Left lung (tissue), 10 donors: Measurements from ENCODE around the gene C1QL4. TPM values are rescaled to one million over a fixed set of nuclear protein-coding genes. Genes with fewer than 3 reads are reported as not detected.
"Not testable (repeated sequence)": the region's sequence is repeated elsewhere in the genome, so short reads cannot be mapped to it uniquely, and the experiment has no call there.

Experiments used
- ATAC-seq: fragments of 200-7000 bp; cut with Tn5 transposase; one replicate; pipeline ENCODE4 v1.9.1; 2020; ENCODE audit warnings: moderate library complexity
- DNase-seq, 4 donors: peaks; one replicate each; pipeline ENCODE4 v3.0.0-alpha.2; 2013 to 2020
- H3K27ac ChIP-seq, 2 donors: fragments of 200-600 bp; sonication (generic) in 1 of 2; one replicate each; pipeline versions ENCODE4 v1.5.0 to v1.8.0; 2020 to 2021
- H3K27me3 ChIP-seq, 2 donors: fragments of 200-600 bp; sonication (generic) in 1 of 2; one replicate each; pipeline versions ENCODE4 v1.5.0 to v1.8.0; 2020 to 2021
- H3K36me3 ChIP-seq, 2 donors: fragments of 200-600 bp; sonication (generic) in 1 of 2; one replicate each; pipeline versions ENCODE4 v1.5.0 to v1.8.0; 2020 to 2021
- H3K4me1 ChIP-seq, 2 donors: fragments of 200-600 bp; one replicate each; pipeline ENCODE4 v1.8.0; 2021
- H3K4me3 ChIP-seq, 2 donors: fragments of 200-600 bp; sonication (generic) in 1 of 2; one replicate each; pipeline versions ENCODE4 v1.5.0 to v1.8.0; 2020 to 2021; ENCODE audit warnings: mild to moderate bottlenecking in 1 of 2
- H3K9me3 ChIP-seq, 2 donors: fragments of 200-600 bp; sonication (generic) in 1 of 2; one replicate each; pipeline versions ENCODE4 v1.5.0 to v1.8.0; 2020 to 2021
- intact Hi-C, 2 donors: fragments of 100-400 bp; cut with DNase I; formaldehyde crosslinking; loops; one replicate each; pipeline versions ENCODE4 v1.11.2 to v1.14.2; 2022
- polyA plus RNA-seq, 6 donors: library from polyadenylated mRNA; unstranded; fragments of 120-200 nt; gene quantifications; one replicate each; pipeline ENCODE4 v1.2.1, GENCODE V29; 2013; ENCODE audit not compliant: insufficient read length in 6 of 6
- total RNA-seq, 2 donors: library from RNA; stranded (reverse); fragmentation: NEBNext Ultra II Directional; extraction: Animal tissue kit (Norgen Biotek cat#: 25700); gene quantifications; one replicate each; pipeline ENCODE4 v1.2.1, GENCODE V29; 2021
- TF ChIP-seq, protein P1 (sequence below), 2 donors: fragments of 200-600 bp; sonication (generic) in 1 of 2; IDR thresholded peaks; one replicate each; pipeline versions ENCODE4 v1.5.0 to v1.8.0; 2021; ENCODE audit warnings: antibody characterized with exemption in 2 of 2
- donor health status: DM: no; HTN: yes; CAD: no.
- donor health status: DM: no; HTN: no; CAD: no.

Gene C1QL4
- total and polyA plus RNA-seq, 8 donors = 0.07 TPM; not detected in 7

DNA sequence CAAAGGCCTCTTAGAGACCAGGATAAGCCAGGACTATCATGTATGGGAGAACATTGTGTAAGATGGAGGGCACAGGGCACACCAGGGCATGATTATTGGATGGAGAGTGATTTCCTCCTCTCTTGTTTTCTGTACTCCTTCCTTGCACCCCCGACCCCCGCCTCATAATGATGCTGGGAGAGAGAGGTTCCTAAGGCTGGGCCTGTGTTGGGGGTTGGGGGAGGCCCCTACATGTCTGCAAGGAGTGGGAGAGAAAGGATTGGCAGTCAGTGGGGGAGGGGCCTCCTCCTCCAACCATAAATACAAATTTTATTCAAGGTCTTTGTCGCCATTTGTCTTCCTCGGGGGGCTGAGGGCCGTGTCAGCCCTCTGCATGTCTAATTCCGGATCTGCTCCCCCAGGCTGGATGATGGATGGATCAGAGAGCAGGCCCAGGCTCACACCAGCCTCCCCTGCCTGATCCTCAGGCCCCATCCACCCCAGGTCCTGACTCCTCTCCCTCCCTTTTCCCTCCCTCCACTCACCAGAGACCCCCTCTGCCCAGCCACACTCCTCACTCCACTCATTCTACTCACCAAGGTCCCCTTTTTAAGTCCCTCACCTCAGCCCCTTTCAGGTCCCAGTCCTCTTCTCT, 2.0 kb upstream of the C1QL4 start:
- H3K27ac ChIP-seq = no peak overlapping the region
- DNase-seq = no peak
- H3K27me3 ChIP-seq = peaks cover 57 to 98% of the 10 kb centered on the region in 2 donors
- H3K9me3 ChIP-seq = no peaks in the 10 kb centered on the region
- TF ChIP-seq, protein P1, sequence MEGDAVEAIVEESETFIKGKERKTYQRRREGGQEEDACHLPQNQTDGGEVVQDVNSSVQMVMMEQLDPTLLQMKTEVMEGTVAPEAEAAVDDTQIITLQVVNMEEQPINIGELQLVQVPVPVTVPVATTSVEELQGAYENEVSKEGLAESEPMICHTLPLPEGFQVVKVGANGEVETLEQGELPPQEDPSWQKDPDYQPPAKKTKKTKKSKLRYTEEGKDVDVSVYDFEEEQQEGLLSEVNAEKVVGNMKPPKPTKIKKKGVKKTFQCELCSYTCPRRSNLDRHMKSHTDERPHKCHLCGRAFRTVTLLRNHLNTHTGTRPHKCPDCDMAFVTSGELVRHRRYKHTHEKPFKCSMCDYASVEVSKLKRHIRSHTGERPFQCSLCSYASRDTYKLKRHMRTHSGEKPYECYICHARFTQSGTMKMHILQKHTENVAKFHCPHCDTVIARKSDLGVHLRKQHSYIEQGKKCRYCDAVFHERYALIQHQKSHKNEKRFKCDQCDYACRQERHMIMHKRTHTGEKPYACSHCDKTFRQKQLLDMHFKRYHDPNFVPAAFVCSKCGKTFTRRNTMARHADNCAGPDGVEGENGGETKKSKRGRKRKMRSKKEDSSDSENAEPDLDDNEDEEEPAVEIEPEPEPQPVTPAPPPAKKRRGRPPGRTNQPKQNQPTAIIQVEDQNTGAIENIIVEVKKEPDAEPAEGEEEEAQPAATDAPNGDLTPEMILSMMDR (IDR thresholded peaks at IDR 0.05) = no peak
- no peaks in the 10 kb centered on the region for H3K36me3 ChIP-seq
- intact Hi-C loops = no loop called here
- peaks cover 14 to 34% of the 10 kb centered on the region in 2 donors for H3K4me1 ChIP-seq
- ATAC-seq = no peak
- no peak overlapping the region for H3K4me3 ChIP-seq

DNA sequence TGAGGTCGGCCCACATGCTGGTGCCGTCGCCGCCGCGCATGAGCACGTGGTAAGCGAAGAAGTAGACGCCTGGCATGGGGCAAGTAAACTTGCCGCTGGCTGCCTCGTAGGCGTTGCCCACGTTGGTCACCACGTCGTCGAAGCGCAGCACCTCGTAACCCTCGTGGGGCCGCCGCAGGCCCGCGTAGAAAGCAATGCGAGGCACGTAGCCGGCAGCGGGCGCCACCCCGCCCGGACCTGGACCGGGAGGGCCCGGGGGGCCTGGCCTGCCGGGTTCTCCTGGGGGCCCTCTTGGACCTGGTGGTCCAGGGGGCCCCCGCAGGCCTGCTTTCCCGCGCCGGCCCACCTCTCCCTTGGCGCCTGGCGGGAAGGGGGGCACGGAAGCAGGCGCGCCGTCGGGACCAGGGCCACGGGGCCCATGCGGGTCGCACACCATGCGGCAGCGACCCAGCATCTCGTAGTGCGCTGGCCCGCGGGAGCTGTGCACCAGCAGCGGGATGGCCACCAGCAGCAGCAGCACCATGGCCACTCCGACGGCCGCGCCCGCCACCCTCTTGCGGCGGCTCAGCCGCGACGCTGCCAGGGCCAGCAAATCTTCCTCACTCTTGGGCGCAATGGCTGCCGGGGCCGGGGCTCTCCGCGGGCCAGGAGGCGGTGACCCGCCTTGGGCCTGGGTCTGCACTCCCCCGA, 888 bp downstream of the C1QL4 start:
- DNase-seq = no peak
- Histone ChIP-seq H3K27ac (no peak overlapping the region), H3K4me3 (no peak overlapping the region), H3K27me3 (peaks cover 51 to 98% of the 10 kb centered on the region in 2 donors), H3K9me3 (no peaks in the 10 kb centered on the region), H3K4me1 (peaks cover 7 to 30% of the 10 kb centered on the region in 2 donors), H3K36me3 (peaks cover 0 to 2% of the 10 kb centered on the region in 2 donors)
- ATAC-seq = no peak
- TF ChIP-seq, protein P1 (IDR thresholded peaks at IDR 0.05) = no peak
- intact Hi-C loops = no loop called here

DNA sequence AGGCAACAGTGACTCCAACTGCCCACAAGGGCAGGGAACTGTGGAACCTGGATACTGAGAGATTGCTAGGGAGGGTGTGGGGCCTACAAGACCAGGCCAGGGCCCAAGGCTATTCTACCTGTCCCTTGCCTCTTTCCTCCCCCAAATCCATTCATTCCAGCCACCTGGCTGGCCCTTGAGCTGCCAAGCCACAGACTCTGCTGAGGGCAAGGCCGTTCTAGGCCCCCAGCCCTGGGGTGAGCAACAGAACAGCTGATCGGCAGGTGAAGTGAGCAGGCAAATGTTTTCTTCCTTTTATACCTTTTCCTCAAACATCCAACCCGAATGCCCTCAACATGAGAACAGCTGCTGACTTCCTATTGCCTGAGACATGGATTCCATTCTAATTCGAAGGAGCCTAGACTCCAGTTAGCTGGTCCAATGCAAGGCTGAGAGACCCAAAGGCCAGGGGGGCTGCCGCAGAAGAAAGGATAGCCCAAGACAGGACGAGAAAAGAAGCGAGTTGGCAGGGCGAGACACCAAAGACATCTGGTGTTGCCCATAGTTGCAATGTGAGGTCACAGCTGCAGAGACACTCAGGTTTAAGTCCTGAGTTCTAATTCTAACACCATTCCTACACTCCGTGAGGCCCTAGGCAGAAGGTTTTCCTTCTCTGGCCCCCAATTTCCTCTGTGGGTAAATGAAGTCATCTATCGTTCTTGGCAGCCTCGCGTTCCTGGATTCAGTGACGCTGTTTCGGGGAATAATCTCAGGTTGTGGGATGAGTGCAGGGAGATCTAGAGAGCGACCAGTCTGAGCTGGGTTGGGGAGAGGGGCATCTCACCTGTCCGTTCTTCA, 1.7 kb downstream of the C1QL4 start:
- intact Hi-C loops = no loop called here

DNA sequence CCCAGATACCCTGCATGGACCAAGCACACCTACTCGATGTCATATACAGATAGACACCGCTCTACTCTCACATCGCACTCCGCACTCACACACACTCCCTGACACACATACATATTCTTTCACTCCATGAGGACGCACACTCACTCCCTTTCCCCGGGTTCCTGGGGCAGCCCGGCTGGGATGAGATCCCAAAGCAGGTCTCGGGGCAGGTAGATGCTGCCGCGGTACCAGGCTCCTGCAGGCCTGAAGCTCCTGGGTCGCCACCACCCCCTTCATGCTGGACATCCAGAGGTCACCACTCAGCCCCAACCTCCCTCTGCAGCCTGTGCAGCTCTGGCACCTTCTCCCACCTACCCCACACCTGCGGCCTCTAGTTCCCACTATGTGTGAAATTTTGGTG, 2.3 kb downstream of the C1QL4 start:
- Histone ChIP-seq H3K27me3 (peaks cover 51 to 84% of the 10 kb centered on the region in 2 donors), H3K27ac (no peak overlapping the region), H3K9me3 (no peaks in the 10 kb centered on the region), H3K4me3 (no peak overlapping the region), H3K36me3 (peaks cover 0 to 13% of the 10 kb centered on the region in 2 donors), H3K4me1 (peaks cover 7 to 30% of the 10 kb centered on the region in 2 donors)
- no peak for DNase-seq
- TF ChIP-seq, protein P1 (IDR thresholded peaks at IDR 0.05) = no peak
- intact Hi-C loops = no loop called here
- no peak for ATAC-seq

More for the DNA sequence above, 1.7 kb downstream of the C1QL4 start:
- no peaks in the 10 kb centered on the region for H3K9me3 ChIP-seq
- TF ChIP-seq, protein P1 (IDR thresholded peaks at IDR 0.05) = no peak
- no peak overlapping the region for H3K27ac ChIP-seq
- ATAC-seq (no peak), DNase-seq (no peak)
- H3K27me3 ChIP-seq = peaks cover 51 to 91% of the 10 kb centered on the region in 2 donors
- H3K36me3 ChIP-seq = peaks cover 0 to 10% of the 10 kb centered on the region in 2 donors
- H3K4me3 ChIP-seq = no peak overlapping the region
- peaks cover 7 to 30% of the 10 kb centered on the region in 2 donors for H3K4me1 ChIP-seq

DNA sequence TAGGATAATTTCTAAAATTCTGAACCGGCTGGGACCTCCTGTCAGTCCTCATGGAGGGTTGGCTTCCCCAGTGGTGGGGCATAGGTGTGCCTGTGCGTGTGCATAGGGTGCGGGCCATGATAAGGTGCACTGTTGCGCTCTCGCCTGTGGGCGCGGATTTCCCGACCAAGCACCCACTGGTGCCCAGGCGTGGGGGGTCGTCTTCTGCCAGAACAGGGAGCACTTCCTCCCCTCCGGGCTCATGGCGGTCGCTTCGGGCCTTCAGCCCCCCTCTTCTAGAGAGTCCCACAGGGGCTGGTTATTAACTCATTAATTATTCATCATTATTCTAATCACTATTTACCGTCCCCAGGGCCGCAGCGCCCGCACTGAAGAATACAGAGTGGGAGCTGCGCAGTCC, 2.8 kb downstream of the C1QL4 start:
- Histone ChIP-seq H3K4me3 (no peak overlapping the region), H3K27me3 (peaks cover 51 to 79% of the 10 kb centered on the region in 2 donors), H3K27ac (no peak overlapping the region), H3K36me3 (peaks cover 0 to 13% of the 10 kb centered on the region in 2 donors), H3K4me1 (peaks cover 7 to 30% of the 10 kb centered on the region in 2 donors), H3K9me3 (no peaks in the 10 kb centered on the region)
- intact Hi-C loops = no loop called here
- DNase-seq = no peak
- ATAC-seq = no peak
- TF ChIP-seq, protein P1 (IDR thresholded peaks at IDR 0.05) = no peak

DNA sequence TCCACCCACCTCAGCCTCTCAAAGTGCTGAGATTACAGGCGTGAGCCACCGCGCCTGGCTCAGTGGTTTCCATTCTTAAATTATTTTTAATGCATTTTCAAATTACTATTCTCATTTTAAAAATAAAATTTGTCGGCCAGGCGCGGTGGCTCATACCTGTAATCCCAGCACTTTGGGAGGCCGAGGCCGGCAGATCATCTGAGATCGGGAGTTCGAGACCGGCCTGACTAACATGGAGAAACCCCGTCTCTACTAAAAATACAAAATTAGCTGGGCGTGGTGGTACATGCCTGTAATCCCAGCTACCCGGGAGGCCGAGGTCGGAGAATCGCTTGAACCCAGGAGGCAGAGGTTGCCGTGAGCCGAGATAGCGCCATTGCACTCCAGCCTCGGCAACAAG, 3.2 kb downstream of the C1QL4 start:
- H3K36me3 ChIP-seq = peaks cover 0 to 13% of the 10 kb centered on the region in 2 donors
- DNase-seq, ATAC-seq, H3K4me3 ChIP-seq, H3K9me3 ChIP-seq, H3K27ac ChIP-seq, intact Hi-C loops: not testable (repeated sequence)
- H3K27me3 ChIP-seq = peaks cover 51 to 75% of the 10 kb centered on the region in 2 donors
- H3K4me1 ChIP-seq = peaks cover 7 to 30% of the 10 kb centered on the region in 2 donors
